GM21529 (cell line): ENCODE measurements around the gene METTL22.

Source experiments
- ATAC-seq: cut with Tn5 transposase; IDR thresholded peaks from one replicate; pipeline ENCODE4 v1.9.1; 2021; ENCODE audit not compliant: unreplicated experiment

Gene METTL22

DNA sequence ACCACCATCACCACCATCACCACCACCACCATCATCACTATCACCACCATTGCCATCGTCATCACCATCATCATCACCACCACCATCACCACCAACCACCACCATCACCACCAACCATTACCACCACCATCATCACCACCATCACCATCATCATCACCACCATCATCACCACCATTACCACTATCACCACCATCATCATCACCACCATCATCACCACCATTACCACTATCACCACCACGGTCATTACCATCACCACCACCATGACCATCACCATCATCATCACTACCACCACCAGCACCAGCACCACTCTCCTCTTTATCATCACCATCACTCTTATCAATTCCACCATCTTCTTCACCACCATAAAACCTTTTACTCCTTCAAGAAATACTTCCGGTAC is 30.0 kb upstream of the METTL22 start:
- no peak for ATAC-seq

DNA sequence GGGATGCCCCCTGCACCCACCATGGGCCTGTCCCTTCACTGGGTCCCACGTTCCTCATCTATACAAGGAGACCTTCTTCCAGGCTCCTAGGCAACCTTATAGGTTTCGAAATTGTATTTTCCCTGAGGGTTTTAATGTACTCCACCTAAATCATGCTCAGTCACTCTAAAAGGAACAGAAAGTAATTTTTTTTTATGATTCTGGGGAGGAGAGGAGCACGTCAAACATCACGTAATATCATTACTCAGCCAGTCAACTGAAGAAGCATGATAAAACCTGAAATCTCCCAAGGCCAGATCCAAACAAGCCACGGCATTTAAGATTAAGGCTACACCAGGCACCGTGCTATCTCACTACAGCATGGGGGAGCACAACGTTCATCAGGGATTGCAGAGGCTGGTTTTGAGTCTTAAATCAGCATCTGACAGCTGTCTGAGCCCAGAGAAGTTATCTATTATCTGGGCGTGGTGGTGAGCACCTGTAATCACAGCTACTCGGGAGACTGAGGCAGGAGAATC is 27.3 kb upstream of the METTL22 start:
- peak; percentile 49 for ATAC-seq

DNA sequence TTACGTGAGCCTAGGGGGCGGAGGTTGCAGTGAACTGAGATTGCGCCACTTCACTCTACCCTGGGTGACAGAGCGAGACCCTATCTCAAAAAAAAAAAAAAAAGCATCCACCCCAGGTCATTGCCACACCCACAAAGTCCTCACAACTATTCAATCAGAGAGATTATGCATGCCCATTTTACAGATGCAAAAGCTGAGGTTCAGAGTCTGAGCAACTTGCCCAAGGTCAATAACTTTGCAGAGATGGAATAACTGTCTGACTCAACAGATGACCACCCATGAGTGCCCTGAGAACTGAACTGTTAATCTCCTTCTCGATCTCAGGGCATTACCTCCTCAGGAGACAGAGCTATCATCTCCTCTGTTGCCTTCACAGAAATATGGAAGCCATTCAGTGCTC is 25.7 kb upstream of the METTL22 start:
- ATAC-seq: no peak

DNA sequence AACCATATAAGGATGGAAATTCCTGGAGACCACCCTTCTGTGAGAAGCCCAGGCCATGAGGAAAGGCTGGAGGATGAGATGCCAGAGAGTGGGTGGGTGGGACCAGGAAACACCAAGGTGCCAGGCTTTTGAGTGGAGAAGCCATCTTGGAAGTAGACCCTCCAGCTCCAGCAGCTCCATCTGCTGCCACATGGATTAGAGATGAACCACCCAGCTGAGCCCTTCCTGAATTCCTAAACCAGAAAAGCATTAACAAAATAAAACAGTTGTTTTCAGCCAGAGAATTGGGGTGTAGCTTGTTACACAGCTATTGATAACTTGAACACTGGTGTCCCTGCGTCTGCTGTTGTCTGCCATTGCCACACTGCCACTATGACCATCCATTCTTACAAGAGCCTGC is 24.9 kb upstream of the METTL22 start:
- ATAC-seq: no peak

DNA sequence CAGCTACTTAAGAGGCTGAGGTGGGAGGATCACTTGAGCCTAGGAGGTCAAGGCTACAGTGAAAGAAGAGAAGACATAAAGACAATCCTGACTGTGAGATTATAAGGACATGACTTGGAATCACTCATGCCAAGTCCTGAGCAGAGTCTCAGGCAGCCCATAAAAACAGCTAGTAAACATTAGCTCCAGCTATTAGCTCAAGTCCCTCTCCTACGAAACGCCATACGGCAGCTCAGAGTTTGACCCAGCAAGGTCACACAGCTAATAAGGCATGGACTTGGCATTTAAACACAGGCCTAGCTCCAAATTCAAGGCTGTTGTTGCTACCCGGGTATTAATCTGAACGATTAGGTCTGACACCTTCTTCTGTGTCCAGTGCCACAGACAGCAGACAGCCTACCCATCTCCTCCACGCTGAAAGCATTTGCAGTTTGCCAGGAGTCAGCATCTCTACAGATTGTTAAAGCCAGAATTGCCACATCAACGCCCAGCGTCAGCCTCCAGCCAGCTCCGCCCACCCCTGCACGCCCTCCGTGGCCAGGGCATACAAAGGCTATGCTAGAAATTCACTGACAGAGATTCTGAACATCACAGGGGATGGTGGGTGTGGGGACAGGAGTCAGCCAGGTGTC is 21.2 kb upstream of the METTL22 start:
- ATAC-seq: no peak

DNA sequence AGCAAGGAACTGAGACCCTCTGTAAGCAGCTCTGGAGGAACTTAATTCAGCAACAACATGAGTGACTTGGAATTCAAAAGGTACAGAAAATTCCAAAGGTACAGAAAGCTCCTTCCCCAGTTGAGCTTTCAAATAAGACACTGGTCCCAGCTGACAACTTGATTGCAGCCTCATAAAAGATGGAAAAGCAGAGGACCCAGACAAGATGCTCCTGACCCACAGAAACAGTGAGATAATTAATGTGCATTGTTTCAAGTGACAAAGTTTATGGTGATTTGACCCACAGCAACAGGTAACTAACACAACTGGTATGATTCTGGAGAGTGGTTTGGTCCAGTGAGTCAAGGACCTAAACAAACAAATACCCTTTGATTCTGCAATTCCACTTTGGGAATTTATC is 15.9 kb upstream of the METTL22 start:
- ATAC-seq: no peak

DNA sequence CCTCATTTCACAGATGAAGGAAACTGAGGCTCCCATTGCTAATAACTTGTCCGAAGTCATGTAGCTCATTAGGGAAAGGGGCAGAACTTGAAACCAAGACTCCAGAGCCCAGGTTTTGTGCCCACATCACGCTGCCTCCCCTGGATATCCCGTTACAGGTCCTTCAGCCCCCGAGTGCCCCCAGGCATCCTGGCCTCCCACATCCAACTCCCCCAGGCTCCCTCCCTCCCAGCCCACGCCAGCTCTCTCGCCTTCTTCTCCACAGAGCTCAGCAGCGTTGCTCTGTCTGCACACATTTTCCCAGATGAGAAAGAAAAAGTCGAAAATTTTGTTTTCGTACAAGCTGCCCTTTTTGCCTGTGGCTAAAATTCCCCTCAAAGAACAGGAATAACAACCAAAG is 14.3 kb upstream of the METTL22 start:
- ATAC-seq: no peak

DNA sequence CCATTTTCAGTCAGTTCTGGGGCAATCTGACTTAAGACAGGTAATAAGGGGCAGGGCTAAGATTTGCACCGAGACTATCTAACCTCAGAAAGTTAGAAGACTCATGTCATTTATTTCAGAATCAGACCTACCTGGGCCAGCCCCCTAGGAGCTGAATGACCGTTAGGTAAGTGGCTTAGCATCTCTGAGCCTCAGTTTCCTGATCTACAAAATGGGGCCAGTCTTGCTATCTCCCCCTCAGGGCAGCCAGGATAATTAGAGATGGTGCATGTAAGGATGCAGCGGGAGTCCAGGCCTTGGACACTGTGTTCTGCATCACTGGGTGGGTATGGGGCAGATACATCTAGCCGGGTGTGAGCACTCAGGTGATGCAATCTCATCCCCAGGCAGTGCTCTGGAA is 10.4 kb upstream of the METTL22 start:
- no peak for ATAC-seq

DNA sequence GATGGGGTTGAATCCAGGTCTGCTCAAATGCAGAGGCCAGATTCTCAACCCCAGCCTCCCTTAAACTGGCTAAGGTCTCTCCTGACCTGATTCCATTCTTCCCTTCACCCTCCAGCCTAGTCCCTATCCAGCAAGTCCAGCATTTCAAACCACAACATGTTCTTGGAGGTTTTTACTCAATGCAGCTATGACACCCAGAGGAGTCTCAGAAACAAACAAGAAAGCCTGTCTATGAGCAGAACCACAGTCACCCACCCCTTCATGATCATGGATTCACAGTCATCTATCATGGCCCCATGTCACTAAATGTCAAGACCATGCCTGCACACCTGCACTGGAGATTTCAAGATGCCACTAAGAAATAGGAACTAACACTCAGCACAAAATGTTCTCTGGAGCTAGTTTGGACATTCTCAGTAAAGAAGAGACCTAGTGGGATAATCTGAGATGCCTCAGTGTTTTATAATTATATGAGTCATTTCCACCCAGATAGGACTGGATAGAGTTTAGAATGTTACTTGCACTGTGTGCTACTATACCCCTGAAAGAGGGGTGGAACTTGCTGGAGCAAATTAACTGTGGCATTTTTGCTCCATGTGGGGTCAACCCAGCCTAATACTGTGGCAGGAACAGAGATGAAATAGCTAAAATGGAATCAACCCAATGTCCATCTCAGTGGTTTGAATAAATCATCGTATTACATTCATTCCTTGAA is 9.5 kb upstream of the METTL22 start:
- no peak for ATAC-seq

DNA sequence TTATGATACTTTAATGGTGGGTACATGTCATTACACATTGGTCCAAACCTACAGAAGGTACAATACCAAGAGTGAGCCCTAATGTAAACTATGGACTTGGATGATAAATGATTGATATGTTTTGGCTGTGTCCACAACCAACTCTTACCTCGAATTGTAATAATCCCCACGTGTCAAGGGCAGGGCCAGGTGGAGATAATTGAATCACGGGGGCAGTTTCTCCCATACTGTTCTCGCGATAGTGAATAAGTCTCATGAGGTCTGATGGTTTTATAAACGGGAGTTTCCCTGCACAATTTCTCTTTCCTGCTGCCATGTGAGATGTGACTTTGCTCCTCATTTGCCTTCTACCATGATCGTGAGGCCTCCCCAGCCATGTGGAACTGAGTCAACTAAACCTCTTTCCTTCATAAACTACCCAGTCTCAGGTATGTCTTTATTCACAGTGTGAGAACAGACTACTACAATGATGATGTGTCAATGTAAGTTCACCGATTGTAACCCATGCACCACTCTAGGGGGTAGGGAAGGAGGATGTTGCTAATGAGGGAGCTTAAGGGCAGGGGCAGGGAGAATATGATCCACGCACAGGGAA is 7.0 kb upstream of the METTL22 start:
- no peak for ATAC-seq

DNA sequence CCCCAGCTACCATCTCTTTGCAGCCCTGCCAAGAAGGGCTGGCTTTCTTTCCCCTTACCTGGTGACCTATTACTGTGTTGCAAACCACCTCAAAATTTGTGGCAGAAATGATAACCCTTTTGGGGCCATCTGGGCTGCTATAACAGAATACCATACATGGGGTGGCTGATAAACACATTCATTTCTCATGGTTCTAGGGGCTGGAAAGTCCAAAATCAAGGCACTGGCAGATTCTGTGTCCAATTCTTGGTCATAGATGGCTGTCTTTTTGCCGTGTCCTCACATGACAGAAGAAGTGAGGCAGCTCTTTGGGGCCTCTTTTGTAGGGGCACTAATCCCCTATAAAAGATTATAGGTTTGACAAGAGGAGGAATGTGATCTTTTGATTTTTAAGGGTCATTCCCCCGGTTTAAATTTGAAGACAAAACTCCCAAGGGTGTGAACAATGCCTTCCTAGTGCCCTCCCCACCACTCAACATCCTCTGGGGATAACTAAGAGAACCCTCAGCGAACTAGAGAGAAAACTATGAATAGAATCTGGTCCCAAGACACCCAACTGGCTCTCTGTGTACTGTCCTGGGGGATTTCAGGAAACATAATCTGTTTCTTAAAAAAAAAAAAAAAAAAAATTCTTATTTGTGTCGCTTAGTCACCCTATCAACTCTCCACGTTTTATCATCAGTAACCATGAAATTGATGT is 1.7 kb upstream of the METTL22 start:
- ATAC-seq: no peak

DNA sequence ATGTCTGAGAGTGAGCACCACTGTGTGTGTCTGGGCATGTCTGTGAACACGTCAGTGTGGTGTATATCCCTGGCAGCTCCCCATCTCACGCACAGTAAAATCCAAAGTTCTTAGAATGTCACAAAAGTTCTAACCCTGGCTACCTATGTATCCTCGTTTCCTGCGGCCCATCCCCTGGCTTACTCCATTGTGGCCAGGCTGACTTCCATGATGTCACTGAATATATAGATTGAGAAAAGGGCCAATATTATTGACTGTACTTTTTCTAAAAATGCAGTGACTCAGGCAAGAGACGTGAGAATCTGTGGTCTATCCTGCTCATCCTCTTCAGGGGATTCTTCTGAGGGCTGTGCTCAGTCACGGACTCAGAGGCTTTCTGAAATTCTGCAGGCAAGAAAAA is 963 bp upstream of the METTL22 start:
- no peak for ATAC-seq

DNA sequence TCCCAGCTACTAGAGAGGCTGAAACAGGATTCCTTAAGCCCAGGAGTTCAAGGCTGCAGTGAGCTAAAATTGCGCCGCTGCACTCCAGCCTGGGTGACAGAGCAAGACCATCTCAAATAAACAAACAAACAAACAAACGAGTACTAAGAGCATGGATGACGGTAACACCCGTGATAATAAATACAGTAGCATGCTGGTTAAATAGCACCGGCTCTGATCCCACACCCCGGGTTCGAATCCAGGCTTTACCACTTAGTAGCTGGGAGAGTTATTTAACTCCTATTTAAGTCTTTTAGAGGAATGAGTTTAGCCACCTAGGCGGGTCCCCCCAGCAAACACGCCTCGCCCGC is 301 bp upstream of the METTL22 start:
- ATAC-seq: no peak

DNA sequence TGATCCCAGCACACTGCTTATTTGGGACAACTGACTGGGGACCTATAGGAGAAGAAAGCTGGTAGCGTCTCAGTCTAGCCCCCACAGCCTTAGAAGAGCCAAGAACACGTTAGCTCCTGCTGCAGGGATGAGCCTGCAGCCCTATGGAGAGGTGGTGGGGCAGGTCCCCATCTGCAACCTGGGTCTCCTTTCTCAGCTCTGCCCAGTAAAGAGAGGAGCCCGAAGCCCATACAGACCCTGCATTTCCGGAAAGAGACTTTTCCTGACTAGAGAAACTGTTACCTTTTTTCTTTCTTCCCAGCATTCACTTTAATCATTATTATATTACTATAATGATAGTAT is 788 bp downstream of the METTL22 start:
- peak; percentile 17 for ATAC-seq

DNA sequence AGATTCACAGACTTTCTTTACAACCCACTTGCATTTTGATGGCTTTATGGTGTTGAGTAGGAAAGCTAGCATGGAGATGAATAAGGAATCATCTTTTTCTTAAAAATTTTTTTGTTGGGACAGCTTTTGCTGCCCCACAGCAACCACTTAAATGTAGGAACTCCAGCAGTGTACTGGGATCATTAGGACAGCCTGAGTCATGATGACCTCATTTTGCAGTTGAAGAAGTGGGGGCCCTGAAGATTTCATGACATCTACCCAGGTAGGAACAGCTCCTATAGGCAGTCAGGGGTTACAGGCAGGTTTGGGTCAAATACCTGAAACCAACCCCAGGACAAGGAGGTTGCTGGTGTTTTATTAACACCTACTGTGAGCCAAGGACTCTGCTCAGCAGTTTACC is 2.1 kb downstream of the METTL22 start:
- ATAC-seq: no peak

DNA sequence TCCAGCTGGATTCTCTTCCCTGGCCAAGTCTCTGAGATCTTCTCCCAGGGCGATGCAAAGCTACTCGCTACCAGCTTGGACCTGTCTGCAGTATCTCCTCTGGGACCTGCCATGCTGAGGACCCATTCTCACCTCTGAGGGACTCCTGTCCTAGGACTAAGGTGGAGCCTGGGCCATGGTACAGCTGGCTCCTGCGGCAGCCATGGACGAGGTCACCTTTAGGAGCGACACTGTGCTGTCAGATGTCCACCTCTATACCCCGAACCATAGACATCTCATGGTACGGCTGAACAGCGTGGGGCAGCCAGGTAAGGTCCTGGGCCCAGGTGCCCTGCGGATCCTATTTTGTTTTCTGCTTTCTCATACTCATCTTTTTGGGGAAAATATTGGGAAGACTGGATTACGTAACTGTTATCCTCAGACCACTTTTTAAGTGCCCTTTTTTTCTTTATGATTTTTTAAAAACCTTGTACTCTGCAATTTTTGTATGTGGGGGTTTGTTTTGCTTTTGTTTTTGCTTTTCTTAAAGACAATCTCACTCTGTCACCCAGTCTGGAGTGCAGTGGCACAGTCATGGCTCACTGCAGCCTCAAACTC is 4.1 kb downstream of the METTL22 start:
- no peak for ATAC-seq

DNA sequence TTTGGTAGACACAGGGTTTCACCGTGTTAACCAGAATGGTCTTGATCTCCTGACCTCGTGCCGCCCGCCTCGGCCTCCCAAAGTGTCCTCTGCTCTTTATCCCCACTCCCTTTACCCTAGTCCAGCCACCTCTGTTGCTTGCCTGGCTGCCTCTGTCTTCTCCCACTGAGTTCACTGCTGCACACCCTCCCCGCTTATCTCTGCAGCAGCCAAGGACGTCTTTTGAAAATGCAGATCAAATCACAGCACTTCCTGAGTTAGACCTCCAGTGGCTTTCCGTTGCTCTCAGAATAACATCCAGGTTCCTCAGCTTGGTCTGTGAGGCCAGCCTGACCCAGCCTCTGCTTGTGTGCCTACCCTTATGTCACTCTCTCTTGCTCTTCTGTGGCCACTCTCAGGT is 5.4 kb downstream of the METTL22 start:
- no peak for ATAC-seq

DNA sequence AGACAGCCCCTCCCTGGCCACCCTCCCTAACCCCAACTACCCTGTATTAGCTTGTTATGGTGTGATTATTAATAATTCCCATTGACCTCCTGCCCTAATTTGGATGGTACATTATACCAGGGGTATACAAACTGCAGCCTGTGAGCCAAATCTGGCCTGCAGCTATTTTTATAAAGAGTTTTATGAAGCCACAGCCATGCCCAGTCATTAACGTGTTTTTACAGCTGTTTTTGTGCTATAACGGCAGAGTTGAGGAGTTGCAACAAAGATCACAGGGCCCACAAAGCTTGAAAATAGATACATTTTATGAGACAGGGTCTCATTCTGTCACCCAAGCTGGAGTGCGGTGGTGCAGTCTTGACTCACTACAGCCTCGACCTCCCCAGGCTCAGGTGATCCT is 6.0 kb downstream of the METTL22 start:
- no peak for ATAC-seq

DNA sequence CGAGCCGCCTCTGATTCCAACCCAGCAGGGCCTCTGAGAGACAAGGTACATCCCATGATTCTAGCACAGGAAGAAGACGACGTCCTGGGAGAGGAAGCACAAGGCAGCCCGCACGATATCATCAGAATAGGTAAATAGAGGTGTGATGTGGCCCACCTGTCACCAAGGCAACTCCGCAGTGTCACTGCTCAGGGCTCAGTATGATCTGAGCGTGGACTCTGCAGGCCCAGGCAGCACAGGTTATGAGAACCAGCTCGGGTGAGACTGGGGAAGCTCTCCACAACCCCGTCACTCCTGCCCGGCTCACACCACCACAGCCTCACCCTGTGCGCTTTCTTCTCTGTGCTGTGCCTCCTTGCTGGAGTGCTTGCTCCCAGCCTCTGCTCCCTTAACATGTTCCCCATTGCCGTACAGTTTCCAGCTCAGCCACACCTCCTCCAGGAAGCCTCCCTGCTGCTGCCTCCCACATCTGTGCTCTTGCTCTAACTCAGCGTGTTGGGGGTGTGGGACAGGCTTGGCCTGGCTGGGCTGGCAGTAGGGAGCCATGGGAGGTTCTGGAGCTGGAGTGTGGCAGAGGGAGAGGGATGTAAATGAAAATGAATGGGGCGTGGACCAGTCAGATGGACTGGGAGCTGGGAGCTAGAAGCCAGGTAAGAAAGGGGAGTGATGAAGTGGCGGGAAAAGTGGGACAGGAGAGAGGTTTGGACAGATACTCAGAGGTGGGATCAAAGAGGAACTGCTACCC is 7.7 kb downstream of the METTL22 start:
- ATAC-seq: no peak

DNA sequence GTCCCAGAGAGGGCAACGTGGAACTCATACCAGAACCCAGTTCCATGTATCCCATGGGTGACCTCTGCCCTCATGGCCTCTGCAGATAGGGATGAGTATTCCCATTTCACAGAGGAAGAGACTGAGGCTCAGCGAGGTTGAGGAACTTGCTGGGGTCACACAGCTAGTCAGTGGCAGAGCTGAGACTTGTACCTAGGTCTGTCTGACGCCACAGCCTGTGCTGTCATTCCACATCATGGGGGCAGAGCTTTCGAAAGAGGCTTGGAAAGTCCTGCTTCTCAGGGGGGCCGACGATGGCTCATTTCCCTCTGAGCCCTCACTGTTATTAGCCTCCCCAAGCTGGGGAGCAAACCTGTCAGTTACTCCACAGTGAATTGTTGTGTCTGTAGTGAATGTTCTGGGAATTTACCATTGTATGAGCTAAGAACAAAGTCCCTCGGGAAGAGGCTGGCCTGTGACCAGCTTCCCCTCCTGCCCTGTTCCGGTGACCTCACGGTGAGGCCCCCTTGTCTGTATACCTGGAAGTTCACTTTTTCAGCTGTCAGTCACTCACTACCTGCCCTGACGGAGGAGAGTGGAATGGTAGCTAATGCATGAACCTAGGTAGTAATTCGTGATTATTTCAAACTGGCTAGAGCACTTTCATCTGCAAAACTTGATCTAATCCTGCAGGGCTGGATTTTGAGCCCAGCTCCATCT is 8.9 kb downstream of the METTL22 start:
- ATAC-seq: no peak
